Right lobe of liver (tissue), 4 donors: ENCODE results near the gene POLR1B.

ENCODE experiments used
- CTCF ChIP-seq, 4 donors: fragments of 200-600 bp in 3 of 4; fragments of 450-650 bp in 1 of 4; IDR thresholded peaks; one replicate each; pipeline versions ENCODE4 v1.5.1 to v1.8.0; 2016 to 2022; ENCODE audit warnings: antibody characterized with exemption in 4 of 4, mild to moderate bottlenecking in 2 of 4
- POLR2A ChIP-seq: fragments of 450-650 bp; IDR thresholded peaks from one replicate; pipeline ENCODE4 v1.6.1; 2017; ENCODE audit warnings: antibody characterized with exemption, mild to moderate bottlenecking
- donor health status: DM: no; HTN: no; CAD: no.
- donor health status: DM: no; HTN: no; CAD: no.
- donor health status: DM: no; HTN: yes; CAD: no.

GRCh38 chr2:112585873-112586464 lies 43.7 kb downstream of the POLR1B start:
- TF ChIP-seq CTCF (IDR thresholded peaks at IDR 0.05) (no peak), POLR2A (no peak)
